NCI-H446 treated with DMSO at 0.1 percent for 48 hours (cell line): ENCODE results near the gene BTAF1.
"Not testable (repeated sequence)": the region's sequence is repeated elsewhere in the genome, so short reads cannot be mapped to it uniquely, and the experiment has no call there.

Experiments used
- DNase-seq: peaks from one replicate; lab custom pipeline; 2025; lab: John Stamatoyannopoulos, UW

BTAF1 gene

DNA sequence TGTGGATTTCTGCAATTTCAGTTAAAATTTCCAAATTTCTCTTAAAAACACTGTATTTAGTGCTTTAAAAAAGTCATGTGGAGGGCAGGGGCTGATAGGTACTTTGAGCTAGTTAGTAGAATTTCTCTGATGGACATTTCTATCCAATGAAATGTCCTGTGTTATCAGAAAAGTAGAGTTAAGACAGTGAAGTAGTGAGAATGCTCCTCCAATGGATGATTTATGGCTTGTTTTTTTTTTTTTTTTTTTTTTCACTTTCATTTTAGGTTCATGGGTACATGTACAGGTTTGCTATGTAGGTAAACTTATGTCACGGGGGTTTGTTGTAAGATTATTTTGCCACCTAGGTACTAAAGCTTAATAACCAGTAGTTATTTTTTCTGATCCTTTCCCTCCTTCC, 55.0 kb downstream of the BTAF1 start:
- DNase-seq: no peak

DNA sequence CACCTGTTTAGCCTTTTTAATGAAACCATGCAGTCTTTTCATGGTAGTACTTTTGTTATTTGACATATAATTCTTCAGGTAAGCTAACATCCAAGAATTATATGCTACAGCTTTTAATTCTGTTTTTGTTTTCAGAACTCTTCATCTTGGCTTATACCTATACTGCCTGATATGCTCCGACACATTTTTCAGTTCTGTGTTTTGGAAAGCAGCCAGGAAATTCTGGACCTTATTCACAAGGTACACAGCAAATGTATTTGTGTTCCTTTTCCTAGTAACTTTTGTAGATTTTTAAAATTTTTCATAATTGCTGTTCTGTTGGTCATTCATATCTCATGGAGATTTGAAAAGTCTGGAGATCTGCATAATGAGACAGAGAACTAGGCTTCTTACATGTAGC, 56.7 kb downstream of the BTAF1 start:
- no peak for DNase-seq

DNA sequence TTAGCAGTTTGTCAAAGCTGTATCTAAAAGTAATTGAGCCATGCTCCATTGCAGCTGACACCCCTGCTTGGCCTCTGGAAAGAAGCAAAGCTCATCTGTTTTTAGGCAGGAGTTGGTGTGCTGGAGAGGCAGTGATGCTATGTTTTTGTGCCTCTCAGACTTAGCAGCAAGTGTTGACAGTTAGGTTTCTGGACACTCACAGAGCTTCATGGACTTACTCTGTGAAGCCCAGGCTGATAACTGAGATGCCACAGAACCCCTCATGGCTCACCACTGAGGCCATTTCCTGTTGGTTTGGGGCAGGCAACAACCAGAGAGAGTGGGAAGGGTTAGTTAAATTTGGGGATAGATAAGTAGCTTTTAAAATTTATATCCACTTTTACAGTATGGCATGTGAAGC, 59.8 kb downstream of the BTAF1 start:
- DNase-seq: no peak

DNA sequence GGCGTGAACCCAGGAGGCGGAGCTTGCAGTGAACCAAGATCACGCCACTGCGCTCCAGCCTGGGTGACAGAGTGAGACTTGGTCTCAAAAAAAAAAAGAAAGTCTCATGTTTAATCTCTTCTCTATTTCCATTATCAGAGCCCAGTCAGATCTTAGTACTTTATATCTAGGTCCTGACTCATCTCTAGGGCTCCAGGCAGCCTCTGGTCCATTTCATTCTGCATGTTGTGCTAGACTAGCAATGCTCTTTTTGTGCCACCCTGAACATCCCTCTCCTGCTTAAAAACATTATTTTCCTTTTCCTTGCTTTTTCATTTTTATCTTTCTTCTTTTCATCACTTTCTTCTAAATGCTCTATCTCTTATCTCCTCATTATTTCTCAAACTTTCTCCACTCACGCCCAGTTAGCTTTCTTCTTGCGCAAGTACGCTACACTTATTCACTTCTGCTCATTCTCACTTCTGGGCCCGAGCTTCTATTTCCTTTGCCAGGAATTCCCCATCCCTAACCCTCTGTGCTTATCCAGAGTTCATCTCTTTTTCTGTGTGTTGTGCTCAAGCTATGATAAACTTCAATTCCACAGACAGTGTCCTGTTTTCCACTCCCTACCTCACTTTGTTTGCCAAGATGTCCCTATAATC, 63.9 kb downstream of the BTAF1 start:
- DNase-seq: no peak

GRCh38 chr10:91992031-91992430, 68.5 kb downstream of the BTAF1 start:
- DNase-seq: no peak

DNA sequence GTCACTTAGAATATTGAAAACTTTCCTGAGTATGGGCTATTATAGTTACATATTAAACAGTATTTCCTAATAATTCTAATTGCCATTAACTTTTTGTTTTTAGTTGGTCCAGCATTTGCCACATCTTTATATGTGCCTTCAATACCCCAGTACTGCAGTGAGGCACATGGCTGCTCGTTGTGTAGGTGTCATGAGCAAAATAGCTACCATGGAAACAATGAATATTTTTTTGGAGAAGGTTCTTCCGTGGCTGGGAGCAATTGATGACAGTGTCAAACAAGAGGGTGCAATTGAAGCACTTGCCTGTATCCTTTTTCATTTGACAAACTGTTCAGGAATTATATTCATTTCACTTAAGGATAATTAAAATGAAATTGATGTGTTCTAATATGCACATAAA, 72.7 kb downstream of the BTAF1 start:
- DNase-seq: no peak

DNA sequence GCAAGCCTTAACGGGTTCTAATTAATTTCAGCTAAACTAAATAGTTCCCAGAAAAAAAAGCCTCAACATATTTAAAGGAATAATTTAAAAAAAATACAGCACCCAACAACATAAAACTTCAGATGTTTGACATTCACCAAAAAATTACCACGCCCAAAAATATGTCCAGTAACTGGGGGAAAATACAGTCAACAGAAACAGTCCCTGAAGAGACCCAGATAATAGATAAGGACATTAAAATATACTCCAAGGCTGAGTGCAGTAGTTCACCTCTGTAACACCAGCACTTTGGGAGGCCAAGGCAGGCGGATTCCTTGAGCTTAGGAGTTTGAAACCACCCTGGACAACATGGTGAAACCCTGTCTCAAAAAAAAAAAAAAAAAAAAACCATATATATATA, 78.0 kb downstream of the BTAF1 start:
- no peak for DNase-seq

GRCh38 chr10:92001995-92002394, 78.4 kb downstream of the BTAF1 start:
- no peak for DNase-seq

GRCh38 chr10:92003258-92003657, 79.7 kb downstream of the BTAF1 start:
- no peak for DNase-seq

DNA sequence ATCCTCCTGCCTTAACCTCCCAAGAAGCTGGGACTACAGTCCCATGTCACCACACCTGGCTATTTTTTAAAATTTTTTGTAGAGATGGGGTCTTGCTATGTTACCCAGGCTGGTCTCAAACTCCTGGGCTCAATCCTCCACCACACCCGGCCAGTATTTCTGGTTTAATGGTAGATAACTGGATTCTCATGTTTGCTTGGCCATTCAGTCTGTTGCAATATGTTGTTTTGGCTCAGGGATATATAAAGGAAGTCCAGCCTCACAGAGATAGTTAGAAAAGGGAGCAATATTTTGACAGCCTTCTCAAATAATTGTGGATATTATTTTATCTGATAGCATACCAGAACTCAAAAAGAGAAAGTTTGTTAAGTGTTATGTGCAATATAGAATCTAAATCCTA, 82.4 kb downstream of the BTAF1 start:
- DNase-seq: no peak

DNA sequence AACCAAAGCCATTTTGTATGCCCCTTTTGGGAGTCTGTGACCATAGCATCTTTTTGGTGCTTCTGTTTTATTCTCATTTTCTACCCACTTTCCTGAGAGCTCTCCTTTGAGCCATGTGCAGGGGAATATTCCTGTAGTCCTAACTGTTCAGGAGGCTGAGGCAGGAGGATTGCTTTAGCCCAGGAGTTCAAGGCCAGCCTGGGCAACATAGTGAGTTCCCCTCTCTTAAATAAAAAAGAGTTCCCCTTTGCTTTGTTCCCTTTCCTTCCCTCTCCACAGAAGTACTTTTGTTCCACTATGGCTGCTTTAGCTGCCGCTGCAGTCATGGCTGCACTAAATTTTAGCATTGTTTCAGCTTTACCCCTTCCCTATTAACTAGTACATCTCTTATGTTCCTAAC, 85.9 kb downstream of the BTAF1 start:
- DNase-seq: no peak

DNA sequence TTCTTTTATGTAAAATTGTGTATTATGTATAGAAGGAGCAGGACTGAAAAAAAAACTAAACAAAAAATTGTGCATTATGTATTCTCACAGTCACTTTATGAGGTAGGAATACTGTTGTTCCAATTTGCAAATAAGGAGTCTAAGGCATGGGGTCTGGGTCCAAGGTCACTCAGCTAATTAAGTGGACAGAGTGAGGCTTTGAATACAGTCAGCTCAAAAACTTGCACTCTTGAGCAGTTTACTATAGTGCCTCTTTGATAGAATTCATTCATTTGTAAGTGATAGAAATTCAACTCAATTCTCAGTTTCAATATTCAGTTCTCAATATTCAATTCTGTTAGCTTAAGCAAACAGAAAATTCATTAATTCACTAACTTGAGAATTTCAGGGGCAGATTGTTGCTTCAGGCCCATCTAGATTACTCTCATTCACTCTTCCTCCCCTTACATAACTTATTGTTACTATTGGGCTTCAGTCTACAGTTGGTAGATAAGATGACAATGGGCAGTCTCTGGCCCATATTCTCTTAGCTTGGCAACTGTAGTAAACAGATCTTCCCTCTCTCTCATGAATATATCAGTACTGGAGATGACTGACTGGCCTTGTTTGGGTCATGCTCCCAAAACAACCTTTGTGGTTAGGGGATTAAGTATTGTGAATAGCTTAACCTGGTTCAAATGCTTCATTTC, 86.6 kb downstream of the BTAF1 start:
- no peak for DNase-seq

DNA sequence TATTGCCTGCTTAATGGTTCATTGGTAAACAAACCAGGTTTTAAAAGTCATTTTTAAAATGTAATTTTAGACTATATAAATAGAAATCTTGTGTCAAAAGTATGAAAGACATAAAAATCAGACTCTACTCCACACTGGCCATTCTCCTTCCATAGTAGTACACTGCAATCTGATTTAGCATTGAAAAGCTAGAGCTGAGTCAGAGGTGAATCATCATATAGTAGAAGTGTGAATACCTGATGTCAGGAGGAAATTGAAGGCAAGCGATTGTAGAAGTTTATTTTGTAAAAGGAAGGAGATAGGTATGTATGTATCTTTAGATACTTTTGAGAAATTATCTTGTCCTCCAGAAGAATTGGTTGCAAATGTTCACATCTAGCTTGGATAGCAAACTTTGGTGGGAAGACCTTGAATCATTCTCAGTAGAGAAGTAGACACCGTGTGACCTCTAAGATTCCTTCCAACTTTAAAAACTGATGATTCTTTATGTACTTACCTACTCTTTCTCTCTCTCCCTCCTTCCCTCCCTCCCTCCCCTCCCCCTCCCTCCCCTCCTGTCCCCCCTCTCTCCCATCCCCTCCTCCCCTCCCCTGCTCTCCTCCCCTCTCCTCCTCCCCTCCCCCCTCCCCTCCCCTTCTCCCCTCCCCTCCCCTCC, 88.1 kb downstream of the BTAF1 start:
- no peak for DNase-seq

- DNase-seq: no peak
These were observed 91.0 kb downstream of the BTAF1 start for GRCh38 chr10:92014620-92015019.

- no peak for DNase-seq
These were observed 101.1 kb downstream of the BTAF1 start for GRCh38 chr10:92024700-92025099.

GRCh38 chr10:92025340-92025739, 101.8 kb downstream of the BTAF1 start:
- not testable (repeated sequence) for DNase-seq

DNA sequence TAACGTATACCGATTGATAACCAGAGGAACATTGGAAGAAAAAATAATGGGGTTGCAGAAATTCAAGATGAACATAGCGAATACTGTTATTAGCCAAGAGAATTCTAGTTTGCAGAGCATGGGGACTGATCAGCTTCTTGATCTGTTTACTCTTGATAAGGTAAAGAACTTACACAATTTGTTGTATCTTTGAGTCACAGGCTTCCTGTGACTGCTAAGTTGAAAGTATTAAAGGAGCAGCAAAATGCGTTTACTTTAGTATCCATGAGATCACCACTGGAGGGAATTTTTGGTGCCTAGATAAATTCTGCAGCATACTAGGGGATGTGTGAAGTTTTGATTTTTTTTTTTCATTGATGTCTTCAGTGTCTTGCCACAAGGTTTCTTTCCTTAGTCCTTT, 103.6 kb downstream of the BTAF1 start:
- no peak for DNase-seq

- DNase-seq: no peak
These were observed 108.0 kb downstream of the BTAF1 start for GRCh38 chr10:92031580-92031979.

- not testable (repeated sequence) for DNase-seq
These were observed 109.5 kb downstream of the BTAF1 start for GRCh38 chr10:92033070-92033469.

GRCh38 chr10:92038949-92039348, 115.4 kb downstream of the BTAF1 start:
- DNase-seq: no peak

DNA sequence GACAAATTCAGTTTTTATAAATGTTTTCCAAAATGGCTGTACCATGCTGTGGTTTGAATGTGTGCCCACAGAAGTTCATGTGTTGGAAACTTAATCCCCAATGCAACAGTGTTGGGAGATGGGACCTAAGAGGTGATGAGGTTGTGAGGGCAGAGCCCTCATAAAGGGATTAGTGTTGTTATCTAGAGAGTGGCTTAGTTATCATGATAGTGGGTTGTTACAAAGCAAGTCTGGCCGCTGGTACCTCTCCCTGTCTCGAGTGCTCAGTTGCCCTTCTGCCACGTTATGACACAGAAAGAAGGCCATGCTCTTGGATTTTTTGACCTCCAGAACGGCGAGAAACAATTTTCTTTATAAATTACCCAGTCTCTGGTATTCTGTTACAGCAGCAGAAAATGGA, 119.0 kb downstream of the BTAF1 start:
- DNase-seq: no peak

- no peak for DNase-seq
These were observed 122.1 kb downstream of the BTAF1 start for GRCh38 chr10:92045641-92046106.

GRCh38 chr10:92047215-92047614, 123.6 kb downstream of the BTAF1 start:
- no peak for DNase-seq
